Measurements from ENCODE around the gene FNIP2. TPM values are rescaled to one million over a fixed set of nuclear protein-coding genes. Genes with fewer than 3 reads are reported as not detected.

FNIP2 gene
- total and polyA plus RNA-seq, 9 of the 15 experiments (the other 6 are each of a cell fraction or from before 2014, with no cell fraction given) = 1.7 to 15.5 (median 8.3) TPM

GRCh38 chr4:158722917-158723793 lies 45.7 kb upstream of the FNIP2 start, which contains the start of gene PPID (continued):
- TF ChIP-seq, protein P1, sequence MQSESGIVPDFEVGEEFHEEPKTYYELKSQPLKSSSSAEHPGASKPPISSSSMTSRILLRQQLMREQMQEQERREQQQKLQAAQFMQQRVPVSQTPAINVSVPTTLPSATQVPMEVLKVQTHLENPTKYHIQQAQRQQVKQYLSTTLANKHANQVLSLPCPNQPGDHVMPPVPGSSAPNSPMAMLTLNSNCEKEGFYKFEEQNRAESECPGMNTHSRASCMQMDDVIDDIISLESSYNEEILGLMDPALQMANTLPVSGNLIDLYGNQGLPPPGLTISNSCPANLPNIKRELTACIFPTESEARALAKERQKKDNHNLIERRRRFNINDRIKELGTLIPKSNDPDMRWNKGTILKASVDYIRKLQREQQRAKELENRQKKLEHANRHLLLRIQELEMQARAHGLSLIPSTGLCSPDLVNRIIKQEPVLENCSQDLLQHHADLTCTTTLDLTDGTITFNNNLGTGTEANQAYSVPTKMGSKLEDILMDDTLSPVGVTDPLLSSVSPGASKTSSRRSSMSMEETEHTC (IDR thresholded peaks at IDR 0.05) = no peak
- TF ChIP-seq, protein P2, sequence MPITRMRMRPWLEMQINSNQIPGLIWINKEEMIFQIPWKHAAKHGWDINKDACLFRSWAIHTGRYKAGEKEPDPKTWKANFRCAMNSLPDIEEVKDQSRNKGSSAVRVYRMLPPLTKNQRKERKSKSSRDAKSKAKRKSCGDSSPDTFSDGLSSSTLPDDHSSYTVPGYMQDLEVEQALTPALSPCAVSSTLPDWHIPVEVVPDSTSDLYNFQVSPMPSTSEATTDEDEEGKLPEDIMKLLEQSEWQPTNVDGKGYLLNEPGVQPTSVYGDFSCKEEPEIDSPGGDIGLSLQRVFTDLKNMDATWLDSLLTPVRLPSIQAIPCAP (CRISPR knock-in tag; IDR thresholded peaks at IDR 0.05; ENCODE audit: borderline replicate concordance) = peak; percentile 71; the same call in 1 of the 2 replicates
- TF ChIP-seq FOSL1 (tag; conservative IDR thresholded peaks at IDR 0.05) = peak; percentile 44
- no peak for TF ChIP-seq ZSCAN29 (IDR thresholded peaks at IDR 0.05)
- peak; percentile 71; the same call in 1 of the 2 replicates for TF ChIP-seq HMGXB4 (CRISPR knock-in tag; IDR thresholded peaks at IDR 0.05)
- no peak for TF ChIP-seq LEF1 (IDR thresholded peaks at IDR 0.05)
- no peak for TF ChIP-seq BCOR (IDR thresholded peaks at IDR 0.05)
- TF ChIP-seq E2F6 (IDR thresholded peaks at IDR 0.05; ENCODE audit: borderline replicate concordance in 1 of 2, extremely low read depth in 1 of 2, insufficient read depth in 1 of 2, insufficient read length in 1 of 2, low read depth in 1 of 2, low read length in 1 of 2, poor library complexity in 1 of 2, severe bottlenecking in 1 of 2) = peak; percentile 91 to 98
- TF ChIP-seq, protein P3, sequence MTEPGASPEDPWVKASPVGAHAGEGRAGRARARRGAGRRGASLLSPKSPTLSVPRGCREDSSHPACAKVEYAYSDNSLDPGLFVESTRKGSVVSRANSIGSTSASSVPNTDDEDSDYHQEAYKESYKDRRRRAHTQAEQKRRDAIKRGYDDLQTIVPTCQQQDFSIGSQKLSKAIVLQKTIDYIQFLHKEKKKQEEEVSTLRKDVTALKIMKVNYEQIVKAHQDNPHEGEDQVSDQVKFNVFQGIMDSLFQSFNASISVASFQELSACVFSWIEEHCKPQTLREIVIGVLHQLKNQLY (CRISPR knock-in tag; conservative IDR thresholded peaks at IDR 0.05) = no peak
- TF ChIP-seq TBP (optimal IDR thresholded peaks at IDR 0.05; ENCODE audit: low read depth, low read length) = peak; percentile 81
- TF ChIP-seq ZBTB49 (CRISPR knock-in tag; IDR thresholded peaks at IDR 0.05; ENCODE audit: borderline replicate concordance) = no peak
- TF ChIP-seq NFXL1 (CRISPR knock-in tag; IDR thresholded peaks at IDR 0.05) = no peak
- no peak for TF ChIP-seq SRSF1 (IDR thresholded peaks at IDR 0.05; ENCODE audit: low read depth, low read length)
- 0 out of 2 replicates have a peak, but pooled peaks have one; percentile 86 for TF ChIP-seq GTF2E2 (tag; IDR thresholded peaks at IDR 0.05)
- TF ChIP-seq NR3C1 (CRISPR knock-in tag; IDR thresholded peaks at IDR 0.05) = no peak
- no peak for TF ChIP-seq ZNF436 (CRISPR knock-in tag; IDR thresholded peaks at IDR 0.05)
- TF ChIP-seq HMG20A (CRISPR knock-in tag; conservative IDR thresholded peaks at IDR 0.05) = no peak

All from K562 (cell line).